Thymus (tissue), 11 donors: ENCODE data around the gene OR13F1. TPM values are rescaled to one million over a fixed set of nuclear protein-coding genes. Genes with fewer than 3 reads are reported as not detected.
"Not testable (repeated sequence)": the region's sequence is repeated elsewhere in the genome, so short reads cannot be mapped to it uniquely, and the experiment has no call there.

Experiments
- DNase-seq, 9 donors: peaks; one replicate each; pipeline ENCODE4 v3.0.0-alpha.2; 2013; ENCODE audit warnings: low spot score in 9 of 9, low read depth in 6 of 9, missing footprints in 1 of 9
- H3K27ac ChIP-seq, 2 donors: one replicate each; pipeline ENCODE4 v1.5.1; 2013; ENCODE audit warnings: control low read depth in 1 of 2, low read depth in 1 of 2, low read length in 1 of 2, mild to moderate bottlenecking in 1 of 2, moderate library complexity in 1 of 2
- H3K27me3 ChIP-seq, 2 donors: one replicate each; pipeline ENCODE4 v1.5.1; 2013; ENCODE audit warnings: low read length in 1 of 2; ENCODE audit not compliant: control insufficient read depth in 2 of 2, insufficient read depth in 1 of 2
- H3K36me3 ChIP-seq, 2 donors: one replicate each; pipeline ENCODE4 v1.5.1; 2013; ENCODE audit warnings: low read length in 1 of 2, mild to moderate bottlenecking in 1 of 2, moderate library complexity in 1 of 2; ENCODE audit not compliant: control insufficient read depth in 2 of 2, insufficient read depth in 2 of 2
- H3K4me1 ChIP-seq, 2 donors: one replicate each; pipeline ENCODE4 v1.5.1; 2013; ENCODE audit warnings: low read length in 2 of 2; ENCODE audit not compliant: control insufficient read depth in 2 of 2, insufficient read depth in 2 of 2
- H3K4me3 ChIP-seq, 2 donors: one replicate each; pipeline ENCODE4 v1.5.1; 2013; ENCODE audit warnings: low read length in 2 of 2, control low read depth in 1 of 2, mild to moderate bottlenecking in 1 of 2
- H3K9me3 ChIP-seq, 2 donors: one replicate each; pipeline ENCODE4 v1.5.1; 2013; ENCODE audit warnings: low read length in 1 of 2, mild to moderate bottlenecking in 1 of 2; ENCODE audit not compliant: control insufficient read depth in 2 of 2, insufficient read depth in 1 of 2
- WGBS: extraction: QIAGEN DNeasy Blood & Tissue Kit; methylation state at CpG from one replicate; pipeline ENCODE4 v1.1.7; 2013; 5-methylcytosine and 5-hydroxymethylcytosine counted together
- polyA plus RNA-seq: library from polyadenylated mRNA; stranded (reverse); fragments of 200-250 nt; gene quantifications from one replicate; pipeline ENCODE4 v1.2.3, GENCODE V29; 2013
- total RNA-seq: library from RNA; stranded (reverse); fragments of 120-200 nt; gene quantifications from one replicate; pipeline ENCODE4 v1.2.4, GENCODE V29; 2013
- donor health status: healthy.

Gene OR13F1
- total and polyA plus RNA-seq, 2 donors: not detected

DNA sequence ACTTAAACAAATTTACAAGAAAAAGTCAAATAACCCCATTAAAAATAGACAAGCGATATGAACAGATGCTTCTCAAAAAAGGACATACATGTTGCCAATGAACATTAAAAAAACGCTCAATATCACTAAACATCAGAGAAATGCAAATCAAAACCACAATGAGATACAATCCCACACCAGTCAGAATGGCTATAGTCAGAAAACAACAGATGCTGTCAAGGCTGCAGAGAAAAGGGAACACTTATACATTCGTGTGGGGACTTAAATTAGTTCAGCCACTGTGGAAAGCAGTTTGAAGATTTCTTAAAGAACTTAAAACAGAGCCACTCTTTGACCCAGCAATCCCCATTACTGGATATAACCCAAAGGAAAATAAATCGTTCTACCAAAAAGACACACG is 10.8 kb downstream of the OR13F1 start:
- H3K4me3 ChIP-seq: no peak overlapping the region
- no peaks in the 10 kb centered on the region for H3K4me1 ChIP-seq
- 85% methylated on average over 5 of the region's 5 CpGs for WGBS
- H3K27ac ChIP-seq: no peak overlapping the region
- no peaks in the 10 kb centered on the region for H3K27me3 ChIP-seq
- DNase-seq: no peak
- no peaks in the 10 kb centered on the region for H3K36me3 ChIP-seq
- H3K9me3 ChIP-seq: no peaks in the 10 kb centered on the region

DNA sequence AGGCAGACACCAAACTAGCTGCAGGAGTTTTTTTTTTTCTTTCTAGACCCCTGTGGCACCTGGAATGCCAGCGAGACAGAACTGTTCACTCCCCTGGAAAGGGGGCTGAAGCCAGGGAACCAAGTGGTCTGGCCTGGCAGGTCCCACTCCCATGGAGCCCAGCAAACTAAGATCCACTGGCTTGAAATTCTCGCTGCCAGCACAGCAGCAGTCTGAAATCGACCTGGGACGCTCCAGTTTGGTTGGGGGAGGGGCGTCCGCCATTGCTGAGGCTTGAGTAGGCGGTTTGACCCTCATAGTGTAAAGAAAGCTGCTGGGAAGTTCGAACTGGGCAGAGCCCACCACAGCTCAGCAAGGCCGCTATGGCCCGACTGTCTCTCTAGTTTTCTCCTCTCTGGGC is 16.2 kb downstream of the OR13F1 start:
- not testable (repeated sequence) for H3K36me3 ChIP-seq, H3K4me1 ChIP-seq, DNase-seq, H3K27me3 ChIP-seq, H3K27ac ChIP-seq, H3K9me3 ChIP-seq, H3K4me3 ChIP-seq
- WGBS: 91% methylated on average over 10 of the region's 10 CpGs

DNA sequence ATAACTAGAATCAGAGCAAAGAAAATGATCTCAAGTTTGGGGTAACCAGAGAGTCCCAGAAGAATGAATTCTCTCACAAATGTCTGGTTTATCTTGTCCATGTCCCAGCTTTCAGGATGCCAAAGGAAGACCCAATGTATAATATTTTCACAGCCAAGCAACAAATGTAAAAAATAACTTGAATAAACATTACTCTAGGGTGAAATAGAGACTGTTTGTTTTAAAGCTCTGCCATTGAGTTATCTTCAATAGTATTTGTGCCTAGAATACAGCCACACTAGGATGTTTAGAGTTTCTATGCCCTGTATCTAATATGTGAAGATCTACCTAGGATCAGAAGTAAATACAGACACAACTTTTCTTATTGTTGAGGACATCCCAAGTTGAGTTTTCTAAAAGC is 23.0 kb downstream of the OR13F1 start, which contains the start of gene OR13C4:
TSS of gene OR13C4 (minus strand) at position 101 of the 400 bp plus-strand sequence. CDS start at position 101, 0 bp downstream.
- Histone ChIP-seq H3K9me3 (peaks cover 1 to 2% of the 10 kb centered on the region in 2 donors), H3K27me3 (no peaks in the 10 kb centered on the region), H3K36me3 (no peaks in the 10 kb centered on the region), H3K4me1 (no peaks in the 10 kb centered on the region), H3K4me3 (no peak within 1 kb of the TSS), H3K27ac (no peak within 1 kb of the TSS)
- DNase-seq: no peak

DNA sequence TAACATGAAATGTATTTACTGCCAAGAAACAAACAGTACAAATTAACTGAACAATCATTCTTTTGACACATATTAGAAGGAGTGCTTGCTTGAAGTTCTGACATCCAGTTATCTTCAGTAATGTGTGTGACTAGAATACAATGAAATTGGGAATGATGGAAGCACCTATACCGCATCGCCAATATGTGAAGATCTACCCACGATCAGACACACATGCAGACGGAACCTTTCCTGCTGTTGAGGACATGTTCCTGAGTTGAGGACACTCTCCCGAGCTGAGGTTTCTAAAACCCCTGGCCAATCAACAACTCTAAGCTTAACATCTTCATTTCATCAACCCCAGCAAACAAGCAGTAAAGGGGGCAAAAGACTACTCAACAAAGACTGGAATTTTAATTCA is 32.7 kb downstream of the OR13F1 start, which contains the start of gene OR13C3:
TSS of gene OR13C3 (minus strand) at position 101 of the 400 bp plus-strand sequence. CDS start 133 bp downstream, outside the sequence.
- Histone ChIP-seq H3K9me3 (no peaks in the 10 kb centered on the region), H3K36me3 (no peaks in the 10 kb centered on the region), H3K27me3 (no peaks in the 10 kb centered on the region), H3K4me3 (no peak within 1 kb of the TSS), H3K4me1 (no peaks in the 10 kb centered on the region), H3K27ac (no peak within 1 kb of the TSS)
- WGBS: 97% methylated on average over 5 of the region's 5 CpGs
- DNase-seq: no peak

DNA sequence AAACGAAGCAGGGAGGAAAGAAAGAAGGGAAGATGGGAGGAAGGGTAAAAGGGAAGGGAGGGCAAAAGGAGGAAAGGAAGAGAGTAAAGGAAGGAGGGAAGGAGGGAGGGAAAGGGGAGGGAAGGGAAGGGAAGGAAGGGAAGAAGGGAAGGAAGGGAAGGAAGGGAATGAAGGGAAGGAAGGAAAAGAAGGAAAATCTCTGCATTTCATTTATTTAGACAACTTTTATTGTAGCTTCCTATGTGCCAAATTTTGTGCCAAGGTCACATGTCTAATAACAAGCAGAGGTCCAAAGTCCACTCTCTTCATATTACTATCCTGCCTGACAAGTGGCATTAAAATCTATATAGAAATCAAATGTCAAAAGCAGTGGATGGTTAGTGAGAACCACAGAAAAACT is 35.2 kb downstream of the OR13F1 start:
- WGBS: 57% methylated on average over 1 of the region's 1 CpG
- H3K27me3 ChIP-seq: no peaks in the 10 kb centered on the region
- no peaks in the 10 kb centered on the region for H3K4me1 ChIP-seq
- H3K36me3 ChIP-seq: no peaks in the 10 kb centered on the region
- DNase-seq: no peak
- H3K4me3 ChIP-seq: no peak overlapping the region
- no peak overlapping the region for H3K27ac ChIP-seq
- no peaks in the 10 kb centered on the region for H3K9me3 ChIP-seq

DNA sequence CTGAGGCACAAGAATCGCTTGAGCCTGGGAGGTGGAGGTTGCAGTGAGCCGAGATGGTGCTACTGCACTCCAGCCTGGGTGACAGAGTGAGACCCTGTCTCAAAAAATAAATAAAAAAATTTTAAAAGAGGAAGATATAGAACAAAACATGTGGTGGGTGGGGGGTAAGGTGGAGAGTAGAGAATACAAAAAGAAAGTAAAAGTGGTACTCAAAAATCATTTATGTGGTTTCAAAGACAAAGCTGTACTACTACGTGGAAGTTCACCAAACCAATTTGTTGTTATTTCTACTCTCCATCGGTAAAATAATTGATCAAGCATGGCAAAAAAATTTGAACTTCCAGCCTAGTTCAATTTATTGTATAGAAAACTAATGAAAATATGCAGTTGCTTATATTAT is 40.6 kb downstream of the OR13F1 start:
- H3K4me1 ChIP-seq: no peaks in the 10 kb centered on the region
- H3K27me3 ChIP-seq: no peaks in the 10 kb centered on the region
- no peak overlapping the region for H3K27ac ChIP-seq
- no peak for DNase-seq
- WGBS: 87% methylated on average over 4 of the region's 4 CpGs
- no peaks in the 10 kb centered on the region for H3K36me3 ChIP-seq
- no peak overlapping the region for H3K4me3 ChIP-seq
- no peaks in the 10 kb centered on the region for H3K9me3 ChIP-seq

DNA sequence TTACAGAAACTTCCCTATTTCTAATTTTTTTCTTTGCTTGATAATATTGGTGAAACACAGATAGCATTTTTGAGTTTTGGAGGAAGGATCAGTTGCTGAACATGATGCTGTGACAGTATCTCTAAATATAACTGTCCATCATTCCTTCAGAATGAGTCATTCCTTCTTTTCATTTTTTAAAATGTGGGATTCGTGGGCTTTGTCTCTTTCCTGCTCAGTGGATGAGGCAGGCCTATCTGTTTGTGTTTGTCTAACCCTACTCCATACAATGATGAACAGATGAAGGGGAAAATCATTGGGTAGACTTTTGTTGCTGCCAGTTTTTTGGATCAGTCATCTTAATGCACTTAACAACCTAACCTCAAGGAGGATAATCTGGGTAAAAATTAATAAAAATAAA is 49.2 kb downstream of the OR13F1 start:
- 56% methylated on average over 1 of the region's 1 CpG for WGBS
- H3K27ac ChIP-seq: no peak overlapping the region
- no peak for DNase-seq
- H3K9me3 ChIP-seq: no peaks in the 10 kb centered on the region
- H3K4me1 ChIP-seq: no peaks in the 10 kb centered on the region
- H3K27me3 ChIP-seq: no peaks in the 10 kb centered on the region
- no peak overlapping the region for H3K4me3 ChIP-seq
- H3K36me3 ChIP-seq: no peaks in the 10 kb centered on the region

Other genes with a start within 250 kb of the OR13F1 start
- not detected for gene OR13C4, start 22.9 kb downstream of the OR13F1 start, total RNA-seq
- not detected for gene OR13C4, start 22.9 kb downstream of the OR13F1 start, polyA plus RNA-seq
- gene OR13C3, start 32.6 kb downstream of the OR13F1 start, total RNA-seq: not detected
- not detected for gene OR13C3, start 32.6 kb downstream of the OR13F1 start, polyA plus RNA-seq
- not detected for gene OR13C8, start 64.9 kb downstream of the OR13F1 start, total RNA-seq
- 0.02 TPM for gene OR13C8, start 64.9 kb downstream of the OR13F1 start, polyA plus RNA-seq
- not detected for gene OR13C5, start 95.2 kb downstream of the OR13F1 start, total RNA-seq
- not detected for gene OR13C5, start 95.2 kb downstream of the OR13F1 start, polyA plus RNA-seq
- not detected for gene OR13C2, start 101.4 kb downstream of the OR13F1 start, total RNA-seq
- not detected for gene OR13C2, start 101.4 kb downstream of the OR13F1 start, polyA plus RNA-seq
- not detected for gene OR13C9, start 113.9 kb downstream of the OR13F1 start, total RNA-seq
- not detected for gene OR13C9, start 113.9 kb downstream of the OR13F1 start, polyA plus RNA-seq
- gene OR13D1, start 190.3 kb downstream of the OR13F1 start, total RNA-seq: not detected
- not detected for gene OR13D1, start 190.3 kb downstream of the OR13F1 start, polyA plus RNA-seq
- gene NIPSNAP3A, start 243.4 kb downstream of the OR13F1 start, total RNA-seq: 40.9 TPM
- gene NIPSNAP3A, start 243.4 kb downstream of the OR13F1 start, polyA plus RNA-seq: 25.1 TPM